22Rv1 (cell line): Measurements from ENCODE around the gene RASGRF1.

Experiments
- CTCF ChIP-seq: fragments of 450-650 bp; IDR thresholded peaks from 2 replicates; pipeline ENCODE4 v1.5.1; 2017; ENCODE audit warnings: mild to moderate bottlenecking
- ZFX ChIP-seq: fragments of 450-650 bp; IDR thresholded peaks from 2 replicates; pipeline ENCODE4 v1.6.1; 2017; ENCODE audit warnings: antibody characterized with exemption, borderline replicate concordance

GRCh38 chr15:79084308-79084968, 6.1 kb downstream of the RASGRF1 start:
- no peak for TF ChIP-seq CTCF
- TF ChIP-seq ZFX: no peak
